CD4-positive, alpha-beta T cell treated with Interleukin-2 at 100 ng/mL for 4 hours (primary cell): Measurements from ENCODE around the gene PFAS.

Experiments
- DNase-seq: peaks from one replicate; pipeline ENCODE4 v3.0.0-alpha.2; 2020; ENCODE audit warnings: low spot score

The PFAS gene

GRCh38 chr17:8268550-8269298, 19.6 kb downstream of the PFAS start:
- DNase-seq = no peak

GRCh38 chr17:8272421-8272820, 23.3 kb downstream of the PFAS start:
- no peak for DNase-seq

- no peak for DNase-seq
Measured at GRCh38 chr17:8273884-8274444, 24.9 kb downstream of the PFAS start.

- no peak for DNase-seq
Measured at GRCh38 chr17:8274816-8275215, 25.7 kb downstream of the PFAS start.

GRCh38 chr17:8275421-8276290, 26.6 kb downstream of the PFAS start:
- DNase-seq = no peak

GRCh38 chr17:8277317-8277716, 28.2 kb downstream of the PFAS start:
- no peak for DNase-seq

- no peak for DNase-seq
Measured at GRCh38 chr17:8282345-8282744, 33.3 kb downstream of the PFAS start.

GRCh38 chr17:8283356-8283755, 34.3 kb downstream of the PFAS start:
- no peak for DNase-seq

- DNase-seq = peak; percentile 2
Measured at GRCh38 chr17:8284126-8284525, 35.0 kb downstream of the PFAS start.

GRCh38 chr17:8285270-8286181, 36.4 kb downstream of the PFAS start:
- DNase-seq = no peak

GRCh38 chr17:8287651-8288335, 38.7 kb downstream of the PFAS start:
- DNase-seq = no peak

GRCh38 chr17:8288336-8289102, 39.4 kb downstream of the PFAS start, which contains the start of gene RANGRF:
Gene RANGRF (plus strand): TSS chr17:8288670. CDS start chr17:8288789, 119 bp downstream.
- DNase-seq = peak; percentile 78

- no peak for DNase-seq
Measured at GRCh38 chr17:8289103-8289397, 40.0 kb downstream of the PFAS start.

GRCh38 chr17:8290043-8290442, 41.0 kb downstream of the PFAS start:
- DNase-seq = no peak

GRCh38 chr17:8292639-8293395, 43.7 kb downstream of the PFAS start:
- no peak for DNase-seq

GRCh38 chr17:8294361-8294760, 45.3 kb downstream of the PFAS start:
- no peak for DNase-seq

- DNase-seq = no peak
Measured at GRCh38 chr17:8294814-8295316, 45.8 kb downstream of the PFAS start.

- DNase-seq = no peak
Measured at GRCh38 chr17:8300226-8300625, 51.1 kb downstream of the PFAS start.

- peak; percentile 80 for DNase-seq
Measured at GRCh38 chr17:8300627-8301242, 51.6 kb downstream of the PFAS start.
